Tongue (tissue), 2 donors: ENCODE results near the gene TUBD1. TPM values are rescaled to one million over a fixed set of nuclear protein-coding genes. Genes with fewer than 3 reads are reported as not detected.
A peak's percentile ranks its signal among the peaks of the same experiment; 100 is the strongest.
"Not testable (repeated sequence)": the region's sequence is repeated elsewhere in the genome, so short reads cannot be mapped to it uniquely, and the experiment has no call there.

Source experiments
- DNase-seq: peaks from one replicate; pipeline ENCODE4 v3.0.0-alpha.2; 2015
- total RNA-seq: library from RNA; depleted of rRNA; stranded (reverse); fragments of >200 nt; gene quantifications from one replicate; pipeline ENCODE4 v1.2.3, GENCODE V29; 2014

The TUBD1 gene
- total RNA-seq, 1 donor from 2014 or later = 11.2 TPM

- not testable (repeated sequence) for DNase-seq
Observed at GRCh38 chr17:59873414-59873813, 19.3 kb downstream of the TUBD1 start.

- no peak for DNase-seq
Observed at GRCh38 chr17:59872351-59872750, 20.4 kb downstream of the TUBD1 start.

GRCh38 chr17:59870482-59870881 lies 22.3 kb downstream of the TUBD1 start:
- DNase-seq = no peak

GRCh38 chr17:59869941-59870218 lies 22.9 kb downstream of the TUBD1 start:
- no peak for DNase-seq

- DNase-seq = no peak
Observed at GRCh38 chr17:59863616-59864015, 29.1 kb downstream of the TUBD1 start.

GRCh38 chr17:59859444-59860025 lies 33.2 kb downstream of the TUBD1 start:
- peak; percentile 65 for DNase-seq

- no peak for DNase-seq
Observed at GRCh38 chr17:59858932-59859331, 33.8 kb downstream of the TUBD1 start.

GRCh38 chr17:59858167-59858816 lies 34.5 kb downstream of the TUBD1 start:
- DNase-seq = no peak

GRCh38 chr17:59856859-59857794 lies 35.6 kb downstream of the TUBD1 start:
- DNase-seq = no peak

- DNase-seq = not testable (repeated sequence)
Observed at GRCh38 chr17:59853919-59854729, 38.6 kb downstream of the TUBD1 start.

GRCh38 chr17:59853168-59853918 lies 39.4 kb downstream of the TUBD1 start:
- peak; percentile 60 for DNase-seq

- not testable (repeated sequence) for DNase-seq
Observed at GRCh38 chr17:59852847-59853167, 39.9 kb downstream of the TUBD1 start.

GRCh38 chr17:59851439-59852375 lies 41.0 kb downstream of the TUBD1 start:
- DNase-seq = no peak

- not testable (repeated sequence) for DNase-seq
Observed at GRCh38 chr17:59850311-59850710, 42.4 kb downstream of the TUBD1 start.

GRCh38 chr17:59848778-59849177 lies 44.0 kb downstream of the TUBD1 start:
- DNase-seq = no peak

- no peak for DNase-seq
Observed at GRCh38 chr17:59848385-59848668, 44.4 kb downstream of the TUBD1 start.

GRCh38 chr17:59846394-59847165 lies 46.2 kb downstream of the TUBD1 start:
- peak; percentile 78 for DNase-seq

GRCh38 chr17:59845595-59846393 lies 46.9 kb downstream of the TUBD1 start:
- peak; percentile 78 for DNase-seq
